ENCODE results near the gene PRICKLE2.

Gene PRICKLE2

DNA sequence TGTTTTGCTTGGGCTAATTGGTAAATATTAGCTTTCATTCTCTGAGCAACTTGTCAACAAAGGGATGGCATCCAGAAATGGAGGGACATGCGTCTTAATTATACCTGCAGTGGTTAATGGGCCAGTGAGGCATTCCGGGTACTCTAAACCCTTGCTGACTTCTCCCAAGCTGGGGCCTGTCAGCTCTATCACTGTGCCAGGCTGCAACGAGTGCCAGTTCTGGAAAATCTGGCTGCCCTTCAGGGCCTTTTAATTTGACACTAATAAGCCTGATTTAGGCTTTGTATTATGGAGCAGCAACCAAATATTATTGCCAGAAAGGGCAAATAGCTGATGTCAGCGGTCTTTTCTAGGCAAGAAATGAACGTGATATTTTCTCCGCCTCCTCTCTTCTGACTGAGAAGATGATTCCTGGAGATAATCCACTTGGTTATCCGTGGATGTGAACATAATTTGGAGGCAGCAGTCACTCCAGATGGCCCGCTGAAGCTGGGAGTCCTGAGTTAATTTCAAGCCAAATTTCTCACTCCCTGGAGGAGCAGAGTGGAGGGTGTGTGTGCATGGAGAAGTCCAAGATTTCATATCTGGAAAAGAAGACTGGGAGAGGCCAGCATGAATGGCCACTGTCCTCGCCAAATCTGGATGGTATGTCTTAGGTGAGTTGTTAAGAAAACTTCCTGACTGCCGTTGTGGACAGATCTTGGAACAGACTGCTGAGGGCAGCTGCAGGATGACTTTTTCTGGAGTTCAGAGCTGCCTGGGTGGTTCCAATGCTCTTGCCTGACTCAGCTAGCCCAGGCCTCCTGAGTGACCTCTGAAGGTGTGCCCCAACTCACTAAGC, 157.5 kb downstream of the PRICKLE2 start:
- DNase-seq = no peak

DNA sequence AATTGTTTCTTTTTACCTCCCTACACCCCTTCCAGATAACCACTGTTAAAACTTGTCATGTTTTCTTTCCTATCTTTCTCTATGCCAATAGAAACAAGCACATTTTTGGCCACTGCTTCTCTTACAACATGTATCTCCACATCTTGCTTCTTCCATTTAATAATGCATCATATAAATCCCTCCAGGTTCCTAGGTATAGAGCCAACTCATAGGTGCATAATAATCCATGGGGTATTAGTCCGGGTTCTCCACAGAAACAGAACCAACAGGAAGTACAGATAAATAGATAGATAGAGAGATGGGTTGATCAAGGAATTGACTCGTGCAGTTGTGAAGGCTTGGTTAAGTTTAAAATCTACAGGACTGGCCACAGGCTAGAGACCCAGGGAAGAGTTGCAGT, 160.5 kb downstream of the PRICKLE2 start:
- DNase-seq = no peak

- no peak for DNase-seq
Measured at GRCh38 chr3:64063983-64064438, 161.3 kb downstream of the PRICKLE2 start.

DNA sequence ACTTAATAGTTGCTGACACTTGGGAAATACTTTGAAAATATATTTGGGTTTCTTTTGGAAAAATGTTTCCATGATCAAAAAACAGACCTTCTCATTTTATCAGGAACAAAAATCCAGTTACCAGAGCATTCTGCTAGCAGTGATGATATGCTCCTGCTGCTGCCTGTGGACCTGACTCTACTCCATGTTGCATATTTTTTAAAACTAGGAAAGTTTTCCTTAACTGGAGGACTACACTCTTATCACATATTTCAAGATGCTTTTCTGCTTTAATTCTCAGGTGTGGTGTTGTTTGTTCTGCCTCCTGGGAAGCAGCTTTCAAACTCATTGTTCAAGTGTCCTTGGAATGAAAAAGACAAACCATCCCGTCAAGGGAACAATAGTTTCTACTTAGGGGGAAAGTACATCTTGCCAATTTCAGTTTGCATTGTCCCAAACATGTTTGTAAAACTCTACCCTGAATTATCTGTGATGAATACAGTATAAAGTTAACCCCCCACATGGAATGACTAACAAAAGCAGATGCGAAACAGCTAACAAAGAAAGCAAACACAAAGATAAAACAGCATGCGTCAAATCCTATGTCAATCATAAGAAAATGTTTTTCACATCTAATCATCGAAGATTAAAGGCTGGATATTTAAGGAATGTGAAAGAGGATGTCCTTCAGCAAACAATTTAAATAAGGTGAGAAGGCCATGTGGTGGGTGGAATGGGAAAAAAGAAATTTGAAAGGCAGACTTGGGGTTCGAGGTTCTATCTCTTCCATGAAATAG, 161.9 kb downstream of the PRICKLE2 start:
- DNase-seq = peak; percentile 36

GRCh38 chr3:64061628-64062027, 163.6 kb downstream of the PRICKLE2 start:
- no peak for DNase-seq

GRCh38 chr3:64059484-64060175, 165.6 kb downstream of the PRICKLE2 start:
- DNase-seq = peak; percentile 57

DNA sequence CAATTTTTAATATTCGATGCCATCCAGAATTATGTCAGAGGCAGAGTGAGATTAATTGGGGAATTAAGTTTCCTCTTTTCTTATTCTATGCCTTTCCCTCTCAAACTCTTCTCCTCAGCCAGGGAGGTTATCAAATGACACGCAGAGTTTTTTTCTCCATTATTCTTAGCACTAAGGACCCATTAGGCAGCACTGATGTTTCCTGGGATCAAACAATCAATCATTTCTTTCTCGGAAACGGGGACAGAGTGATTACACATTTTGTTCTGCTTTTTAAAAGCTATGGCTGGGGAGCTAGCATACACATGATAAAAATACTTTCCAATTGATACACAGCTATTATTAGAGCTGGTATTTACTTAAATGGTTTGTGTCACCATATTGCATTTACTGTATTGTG, 166.7 kb downstream of the PRICKLE2 start:
- DNase-seq = peak; percentile 32

GRCh38 chr3:64057231-64057630, 168.0 kb downstream of the PRICKLE2 start:
- DNase-seq = no peak

DNA sequence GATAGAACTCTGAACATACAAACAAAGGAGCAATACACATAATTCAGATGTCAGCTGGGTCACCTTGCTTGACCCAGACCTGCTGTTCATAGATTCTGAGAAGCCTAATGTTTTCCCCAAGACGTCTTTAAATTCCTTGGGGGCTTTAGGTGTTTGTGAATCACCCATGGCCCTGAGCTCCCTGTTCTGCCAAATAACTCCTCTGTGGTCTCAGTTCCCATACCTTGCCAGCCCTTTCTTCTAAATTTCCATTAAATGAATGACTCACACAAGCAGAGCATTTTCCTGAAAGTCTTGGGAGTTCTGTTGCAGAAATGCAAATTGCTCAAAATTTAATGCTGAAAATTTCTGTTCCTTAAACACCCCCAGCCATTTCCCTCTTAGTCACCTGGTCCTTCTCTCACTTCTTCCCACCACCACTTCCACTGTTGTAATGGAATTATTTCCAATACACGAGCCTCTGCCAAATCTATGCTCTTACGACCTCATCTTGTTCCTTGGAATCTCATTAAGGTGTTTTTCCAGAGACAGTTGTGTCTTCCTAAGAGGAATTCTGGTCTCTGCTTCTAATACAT, 168.6 kb downstream of the PRICKLE2 start:
- peak; percentile 91 for DNase-seq

- no peak for DNase-seq
Measured at GRCh38 chr3:64055076-64055475, 170.2 kb downstream of the PRICKLE2 start.

DNA sequence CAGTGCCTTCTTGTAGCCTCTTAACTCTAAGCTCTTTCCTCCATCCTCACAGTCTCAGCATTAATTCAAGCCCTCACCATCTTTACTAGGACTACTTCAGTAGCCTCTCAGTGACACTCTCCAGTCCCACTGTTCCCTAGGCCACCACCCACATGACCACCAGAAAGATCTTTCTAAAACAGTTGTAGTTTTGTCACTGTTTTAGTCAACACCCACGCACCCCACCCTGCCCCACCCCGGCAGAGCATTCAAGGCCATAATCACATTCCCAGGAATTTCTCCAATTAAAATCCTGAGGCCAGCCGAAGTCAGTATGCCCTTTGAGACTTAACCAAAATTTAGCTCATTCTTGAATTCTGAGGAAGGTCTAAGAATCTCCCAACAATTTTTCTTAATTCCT, 170.8 kb downstream of the PRICKLE2 start:
- no peak for DNase-seq

GRCh38 chr3:64053581-64053980, 171.7 kb downstream of the PRICKLE2 start:
- DNase-seq = no peak

DNA sequence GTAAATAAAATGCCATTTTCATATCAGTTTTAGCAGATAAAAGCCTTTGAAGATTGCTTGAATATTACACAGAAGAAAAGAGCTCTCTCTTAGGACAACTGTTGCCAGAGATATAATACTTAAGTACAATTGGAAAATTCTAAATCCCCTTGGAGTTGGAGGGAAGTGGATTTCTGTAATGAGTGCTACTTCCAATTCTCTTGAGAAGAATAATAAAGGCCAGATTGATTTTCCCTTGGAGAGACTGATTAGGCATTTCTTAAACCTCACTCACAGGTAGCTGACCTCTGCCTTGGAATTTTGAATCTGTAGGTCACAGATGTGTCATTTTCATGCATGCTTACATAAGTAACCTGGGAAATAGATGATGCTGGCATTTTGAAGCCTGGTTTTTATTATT, 172.1 kb downstream of the PRICKLE2 start:
- no peak for DNase-seq

DNA sequence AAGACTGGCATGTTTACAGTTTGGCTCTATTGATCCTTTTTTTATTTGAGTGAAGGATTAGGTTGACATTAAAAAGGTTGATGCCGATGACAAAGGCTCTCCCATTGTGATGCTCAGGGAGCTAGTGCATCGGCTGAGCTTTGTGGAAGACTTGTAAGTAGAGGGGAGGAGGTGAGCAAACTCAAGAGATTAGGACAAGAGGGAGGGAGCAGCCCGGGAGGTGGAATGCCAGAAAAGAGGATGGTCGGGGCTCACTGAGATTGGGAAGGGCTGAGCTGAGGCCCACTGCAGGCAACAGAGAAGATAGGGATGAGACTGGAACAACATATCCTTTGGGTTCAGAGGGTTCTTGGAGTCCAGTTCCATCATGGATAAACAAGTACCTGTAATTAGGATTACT, 175.4 kb downstream of the PRICKLE2 start:
- DNase-seq = no peak

- peak; percentile 86 for DNase-seq
Measured at GRCh38 chr3:64049136-64049535, 176.1 kb downstream of the PRICKLE2 start.

- no peak for DNase-seq
Measured at GRCh38 chr3:64048631-64049061, 176.6 kb downstream of the PRICKLE2 start.

GRCh38 chr3:64047787-64048186, 177.5 kb downstream of the PRICKLE2 start:
- peak; percentile 43 for DNase-seq

DNA sequence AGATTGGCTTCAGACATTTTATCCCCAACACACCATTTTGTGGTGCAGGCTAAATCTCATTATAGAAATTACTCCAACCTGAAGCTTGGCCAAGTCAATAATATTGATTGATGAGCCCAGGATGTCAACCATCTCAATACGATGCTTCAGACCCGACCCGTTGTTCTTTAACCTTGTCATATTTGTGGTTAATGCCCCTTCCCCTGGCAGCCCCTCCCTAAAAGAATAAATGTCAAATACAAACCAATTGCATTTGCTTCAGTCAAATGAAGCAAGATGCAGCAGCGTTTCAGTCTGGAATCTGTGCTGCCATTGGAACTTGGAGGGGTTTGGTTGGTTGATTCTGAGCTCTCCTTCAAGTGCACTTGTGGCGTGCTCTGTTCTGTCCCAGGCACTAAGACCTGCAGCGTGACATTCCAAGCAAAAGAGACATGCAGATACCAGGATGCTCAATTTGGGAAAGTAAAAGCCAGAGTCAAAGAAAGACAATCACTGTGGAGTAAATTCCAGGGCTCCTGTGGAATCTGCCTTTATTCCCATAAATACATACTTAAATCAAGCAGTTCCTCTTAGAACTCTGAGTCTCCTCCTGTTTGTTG, 178.2 kb downstream of the PRICKLE2 start:
- no peak for DNase-seq

DNA sequence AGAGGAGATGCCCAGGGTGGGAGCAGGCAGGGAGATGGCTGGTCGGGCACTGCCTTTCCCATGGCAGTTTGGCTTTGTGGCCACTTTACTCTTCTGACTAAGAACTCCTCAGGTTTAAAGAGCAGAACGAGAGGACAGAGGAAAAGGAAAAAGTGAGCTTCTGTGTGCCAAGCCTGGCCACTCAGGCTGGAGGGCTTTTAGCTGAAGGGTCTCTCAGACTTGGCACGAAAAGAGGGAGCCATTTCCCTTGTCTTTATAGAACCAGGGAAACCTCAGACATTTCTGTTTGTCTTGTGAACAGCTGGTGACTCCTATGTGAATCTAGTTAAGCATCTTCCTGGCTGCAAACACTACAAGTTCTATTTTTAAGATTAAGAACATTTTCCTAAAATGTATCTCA, 178.7 kb downstream of the PRICKLE2 start:
- DNase-seq = no peak

- no peak for DNase-seq
Measured at GRCh38 chr3:64042952-64043351, 182.3 kb downstream of the PRICKLE2 start.

All from fibroblast of skin of right biceps (primary cell).